ENCODE data around the gene RCSD1.

RCSD1 gene

DNA sequence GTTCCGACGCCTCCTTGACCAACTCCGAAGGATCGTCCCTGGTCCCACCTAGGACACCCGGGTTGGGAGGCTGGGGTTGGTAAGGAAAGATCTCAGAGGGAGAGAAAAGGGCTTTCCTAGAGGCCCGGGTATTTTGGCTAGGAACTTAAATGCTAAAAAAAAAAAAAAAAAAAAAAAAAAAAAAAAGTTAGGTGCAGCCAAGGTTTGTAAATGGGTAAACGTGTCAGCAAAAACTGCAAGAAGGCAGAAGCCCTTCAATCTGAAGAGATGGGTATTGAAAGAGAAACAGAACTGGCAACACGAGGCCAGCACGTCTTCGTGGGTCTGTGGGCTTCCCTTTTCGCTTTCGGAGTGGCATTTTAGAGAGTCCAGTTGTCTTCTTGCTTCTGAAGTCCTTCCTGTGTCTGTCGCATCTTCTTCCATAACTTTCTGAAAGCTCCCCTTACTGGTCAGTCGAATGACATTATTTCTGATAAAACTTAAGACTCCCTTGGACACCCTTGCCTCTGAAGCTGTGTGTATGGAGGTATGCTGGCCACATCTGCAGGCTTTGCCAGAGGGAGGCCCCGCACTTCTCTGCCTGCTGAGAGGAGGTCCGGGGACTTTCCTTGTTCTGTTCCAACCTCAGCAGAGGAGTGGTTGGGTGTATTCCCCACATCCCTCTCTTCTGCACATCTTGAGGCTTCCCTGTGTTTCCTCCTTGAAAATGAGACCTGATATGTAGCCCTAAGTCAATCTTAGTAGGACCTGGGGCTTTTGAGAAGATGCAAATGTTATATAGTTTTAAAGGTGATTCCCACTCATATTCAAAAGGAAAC lies 745 bp downstream of the RCSD1 start:
- H3K79me2 ChIP-seq (ENCODE audit: insufficient read depth, low read length): peaks cover 76% of the 10 kb centered on the region
- H3K4me3 ChIP-seq (ENCODE audit: low read length, poor library complexity, severe bottlenecking): peak overlapping the region; percentile 95
- peaks cover 82% of the 10 kb centered on the region for H3K4me1 ChIP-seq (ENCODE audit: insufficient read depth, low read length, poor library complexity, severe bottlenecking)
- peak overlapping the region; percentile 100 for H3K9ac ChIP-seq (ENCODE audit: low read depth, low read length, poor library complexity, severe bottlenecking)
- H3F3A ChIP-seq (ENCODE audit: low read depth): peaks cover 12% of the 10 kb centered on the region; the same call in 1 of the 2 replicates
- peaks cover 28% of the 10 kb centered on the region for H4K20me1 ChIP-seq (ENCODE audit: insufficient read depth, low read length, poor library complexity, severe bottlenecking)
- no peak overlapping the region for H2AFZ ChIP-seq (ENCODE audit: low read length)
- no peaks in the 10 kb centered on the region for H3K9me3 ChIP-seq (ENCODE audit: insufficient read depth, low read depth, low read length)
- TF ChIP-seq, protein P1, sequence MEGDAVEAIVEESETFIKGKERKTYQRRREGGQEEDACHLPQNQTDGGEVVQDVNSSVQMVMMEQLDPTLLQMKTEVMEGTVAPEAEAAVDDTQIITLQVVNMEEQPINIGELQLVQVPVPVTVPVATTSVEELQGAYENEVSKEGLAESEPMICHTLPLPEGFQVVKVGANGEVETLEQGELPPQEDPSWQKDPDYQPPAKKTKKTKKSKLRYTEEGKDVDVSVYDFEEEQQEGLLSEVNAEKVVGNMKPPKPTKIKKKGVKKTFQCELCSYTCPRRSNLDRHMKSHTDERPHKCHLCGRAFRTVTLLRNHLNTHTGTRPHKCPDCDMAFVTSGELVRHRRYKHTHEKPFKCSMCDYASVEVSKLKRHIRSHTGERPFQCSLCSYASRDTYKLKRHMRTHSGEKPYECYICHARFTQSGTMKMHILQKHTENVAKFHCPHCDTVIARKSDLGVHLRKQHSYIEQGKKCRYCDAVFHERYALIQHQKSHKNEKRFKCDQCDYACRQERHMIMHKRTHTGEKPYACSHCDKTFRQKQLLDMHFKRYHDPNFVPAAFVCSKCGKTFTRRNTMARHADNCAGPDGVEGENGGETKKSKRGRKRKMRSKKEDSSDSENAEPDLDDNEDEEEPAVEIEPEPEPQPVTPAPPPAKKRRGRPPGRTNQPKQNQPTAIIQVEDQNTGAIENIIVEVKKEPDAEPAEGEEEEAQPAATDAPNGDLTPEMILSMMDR (conservative IDR thresholded peaks at IDR 0.05; ENCODE audit: low read length): no peak
- no peak for TF ChIP-seq EZH2phosphoT487 (IDR thresholded peaks at IDR 0.05; ENCODE audit: borderline replicate concordance)
- no peaks in the 10 kb centered on the region for H3K36me3 ChIP-seq (ENCODE audit: insufficient read depth, low read length)
- peaks cover 4% of the 10 kb centered on the region for H3K27me3 ChIP-seq (ENCODE audit: insufficient read depth, low read length, poor library complexity, severe bottlenecking)
- H3K4me2 ChIP-seq (ENCODE audit: low read depth, low read length, poor library complexity, severe bottlenecking): peak overlapping the region; percentile 96
- H3K9me2 ChIP-seq (replicated peaks; ENCODE audit: low read depth, low read length): no peaks in the 10 kb centered on the region

DNA sequence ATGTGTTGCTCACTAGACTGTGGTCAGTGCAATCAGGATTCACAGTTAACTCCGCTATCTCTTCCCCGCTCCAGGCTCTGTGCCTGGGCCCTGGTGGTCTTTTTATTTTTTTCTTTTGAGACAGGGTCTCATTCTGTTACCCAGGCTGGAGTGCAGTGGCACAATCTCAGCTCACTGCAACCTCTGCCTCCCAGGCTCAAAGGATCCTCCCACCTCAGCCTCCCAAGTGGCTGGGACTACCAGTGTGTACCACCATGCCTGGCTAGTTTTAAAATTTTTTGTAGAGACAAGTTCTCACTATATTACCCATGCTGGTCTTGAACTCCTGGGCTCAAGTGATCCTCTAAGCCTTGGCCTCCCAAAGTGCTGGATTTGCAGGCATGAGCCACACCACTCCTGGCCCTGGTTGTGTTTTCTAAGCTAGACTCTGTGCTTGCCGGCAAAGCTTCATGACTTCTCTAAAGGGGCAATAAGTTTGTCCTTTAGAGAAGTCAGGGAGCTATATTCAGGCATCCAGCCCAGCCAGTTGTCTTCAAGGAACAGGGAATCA lies 1.4 kb downstream of the RCSD1 start:
- H3K27me3 ChIP-seq (ENCODE audit: insufficient read depth, low read length, poor library complexity, severe bottlenecking): peaks cover 4% of the 10 kb centered on the region
- TF ChIP-seq, protein P1 (conservative IDR thresholded peaks at IDR 0.05; ENCODE audit: low read length): no peak
- TF ChIP-seq EZH2phosphoT487 (IDR thresholded peaks at IDR 0.05; ENCODE audit: borderline replicate concordance): no peak
- H3K4me1 ChIP-seq (ENCODE audit: insufficient read depth, low read length, poor library complexity, severe bottlenecking): peaks cover 83% of the 10 kb centered on the region
- H3K9ac ChIP-seq (ENCODE audit: low read depth, low read length, poor library complexity, severe bottlenecking): peak overlapping the region; percentile 100
- H3K36me3 ChIP-seq (ENCODE audit: insufficient read depth, low read length): no peaks in the 10 kb centered on the region
- peak overlapping the region; percentile 95 for H3K4me3 ChIP-seq (ENCODE audit: low read length, poor library complexity, severe bottlenecking)
- peaks cover 12% of the 10 kb centered on the region; the same call in 1 of the 2 replicates for H3F3A ChIP-seq (ENCODE audit: low read depth)
- H3K4me2 ChIP-seq (ENCODE audit: low read depth, low read length, poor library complexity, severe bottlenecking): peak overlapping the region; percentile 96
- H2AFZ ChIP-seq (ENCODE audit: low read length): no peak overlapping the region
- peaks cover 28% of the 10 kb centered on the region for H4K20me1 ChIP-seq (ENCODE audit: insufficient read depth, low read length, poor library complexity, severe bottlenecking)
- H3K79me2 ChIP-seq (ENCODE audit: insufficient read depth, low read length): peaks cover 81% of the 10 kb centered on the region
- H3K9me2 ChIP-seq (replicated peaks; ENCODE audit: low read depth, low read length): no peaks in the 10 kb centered on the region
- no peaks in the 10 kb centered on the region for H3K9me3 ChIP-seq (ENCODE audit: insufficient read depth, low read depth, low read length)

DNA sequence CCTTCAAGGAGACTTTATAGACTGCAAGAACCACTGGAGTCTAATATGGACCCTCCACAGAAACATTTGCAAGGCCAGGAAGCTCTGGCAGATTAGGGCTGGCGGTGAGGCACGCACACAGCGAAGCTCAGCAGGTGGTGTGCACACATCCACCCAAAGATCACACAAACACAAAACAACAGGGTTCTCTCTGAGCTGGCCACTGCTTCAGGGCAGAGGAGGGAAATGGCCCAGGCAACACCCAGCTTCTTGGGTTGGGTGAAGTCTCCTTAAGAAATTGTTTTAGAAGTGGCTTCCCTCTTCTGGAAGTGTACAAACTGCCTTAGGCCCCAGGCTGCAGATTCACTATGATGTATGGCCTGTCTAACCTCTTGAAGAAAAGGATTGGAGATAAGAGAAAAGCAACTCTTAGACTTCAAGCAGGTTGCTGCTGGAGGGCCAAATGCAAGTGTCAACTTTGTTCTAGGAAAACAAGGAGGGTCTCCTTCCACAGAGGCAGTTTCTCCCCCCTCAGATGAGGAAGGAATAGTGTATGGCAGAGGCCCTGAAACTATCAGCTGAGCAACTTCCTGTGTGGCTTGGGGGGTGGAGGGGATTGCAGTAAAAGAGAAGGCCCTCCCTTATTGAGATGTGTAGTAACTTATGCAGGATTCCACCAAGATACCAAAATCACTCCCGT lies 2.0 kb downstream of the RCSD1 start:
- H3K9me2 ChIP-seq (replicated peaks; ENCODE audit: low read depth, low read length): no peaks in the 10 kb centered on the region
- H3K4me3 ChIP-seq (ENCODE audit: low read length, poor library complexity, severe bottlenecking): peak overlapping the region; percentile 95
- peak overlapping the region; percentile 96 for H3K4me2 ChIP-seq (ENCODE audit: low read depth, low read length, poor library complexity, severe bottlenecking)
- TF ChIP-seq, protein P1 (conservative IDR thresholded peaks at IDR 0.05; ENCODE audit: low read length): no peak
- TF ChIP-seq EZH2phosphoT487 (IDR thresholded peaks at IDR 0.05; ENCODE audit: borderline replicate concordance): no peak
- no peaks in the 10 kb centered on the region for H3K9me3 ChIP-seq (ENCODE audit: insufficient read depth, low read depth, low read length)
- peaks cover 84% of the 10 kb centered on the region for H3K79me2 ChIP-seq (ENCODE audit: insufficient read depth, low read length)
- H3K36me3 ChIP-seq (ENCODE audit: insufficient read depth, low read length): no peaks in the 10 kb centered on the region
- H3F3A ChIP-seq (ENCODE audit: low read depth): peaks cover 15% of the 10 kb centered on the region; the same call in 1 of the 2 replicates
- peaks cover 28% of the 10 kb centered on the region for H4K20me1 ChIP-seq (ENCODE audit: insufficient read depth, low read length, poor library complexity, severe bottlenecking)
- H3K9ac ChIP-seq (ENCODE audit: low read depth, low read length, poor library complexity, severe bottlenecking): peak overlapping the region; percentile 100
- peaks cover 83% of the 10 kb centered on the region for H3K4me1 ChIP-seq (ENCODE audit: insufficient read depth, low read length, poor library complexity, severe bottlenecking)
- no peak overlapping the region for H2AFZ ChIP-seq (ENCODE audit: low read length)
- peaks cover 4% of the 10 kb centered on the region for H3K27me3 ChIP-seq (ENCODE audit: insufficient read depth, low read length, poor library complexity, severe bottlenecking)
